Measurements from ENCODE around the gene ACSS3. TPM values are rescaled to one million over a fixed set of nuclear protein-coding genes. Genes with fewer than 3 reads are reported as not detected.
A peak's percentile ranks its signal among the peaks of the same experiment; 100 is the strongest.

The ACSS3 gene
- total RNA-seq, 2 donors from 2014 or later, result 28.3 to 29.4 TPM

- no peaks in the 10 kb centered on the region for H3K36me3 Mint-ChIP-seq (ENCODE audit: low read depth)
- no peaks in the 10 kb centered on the region for H3K9me3 ChIP-seq (ENCODE audit: control insufficient read depth, low read length)
- no peak overlapping the region for H3K9ac ChIP-seq (ENCODE audit: extremely low read depth, low read length, poor library complexity, severe bottlenecking)
- TF ChIP-seq, protein P1, sequence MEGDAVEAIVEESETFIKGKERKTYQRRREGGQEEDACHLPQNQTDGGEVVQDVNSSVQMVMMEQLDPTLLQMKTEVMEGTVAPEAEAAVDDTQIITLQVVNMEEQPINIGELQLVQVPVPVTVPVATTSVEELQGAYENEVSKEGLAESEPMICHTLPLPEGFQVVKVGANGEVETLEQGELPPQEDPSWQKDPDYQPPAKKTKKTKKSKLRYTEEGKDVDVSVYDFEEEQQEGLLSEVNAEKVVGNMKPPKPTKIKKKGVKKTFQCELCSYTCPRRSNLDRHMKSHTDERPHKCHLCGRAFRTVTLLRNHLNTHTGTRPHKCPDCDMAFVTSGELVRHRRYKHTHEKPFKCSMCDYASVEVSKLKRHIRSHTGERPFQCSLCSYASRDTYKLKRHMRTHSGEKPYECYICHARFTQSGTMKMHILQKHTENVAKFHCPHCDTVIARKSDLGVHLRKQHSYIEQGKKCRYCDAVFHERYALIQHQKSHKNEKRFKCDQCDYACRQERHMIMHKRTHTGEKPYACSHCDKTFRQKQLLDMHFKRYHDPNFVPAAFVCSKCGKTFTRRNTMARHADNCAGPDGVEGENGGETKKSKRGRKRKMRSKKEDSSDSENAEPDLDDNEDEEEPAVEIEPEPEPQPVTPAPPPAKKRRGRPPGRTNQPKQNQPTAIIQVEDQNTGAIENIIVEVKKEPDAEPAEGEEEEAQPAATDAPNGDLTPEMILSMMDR (conservative IDR thresholded peaks at IDR 0.05), result no peak
- H3K27me3 Mint-ChIP-seq (ENCODE audit: insufficient read depth), result peaks cover 7% of the 10 kb centered on the region
- no peaks in the 10 kb centered on the region for H3K27me3 ChIP-seq (ENCODE audit: control insufficient read depth, insufficient read depth, low read length, poor library complexity, severe bottlenecking)
- no peaks in the 10 kb centered on the region for H3K36me3 ChIP-seq (ENCODE audit: control insufficient read depth, insufficient read depth, low read length)
- H3K4me1 Mint-ChIP-seq, result peaks cover 65% of the 10 kb centered on the region
- H3K4me3 Mint-ChIP-seq, result peak overlapping the region; percentile 24
- H3K27ac Mint-ChIP-seq, result no peak overlapping the region
- peaks cover 25% of the 10 kb centered on the region for H3K4me1 ChIP-seq (ENCODE audit: control insufficient read depth, insufficient read depth, low read length)
- WGBS, 2 experiments (ENCODE audit: insufficient coverage in 1 of 2, insufficient read length in 1 of 2), result 50 to 56% methylated on average over 3 to 4 of the region's 4 CpGs
- peak overlapping the region; percentile 58 for H3K4me3 ChIP-seq (ENCODE audit: low read length)
- DNase-seq, result peak; percentile 71
- H3K27ac ChIP-seq (ENCODE audit: low read depth, low read length), result no peak overlapping the region
- H3K9me3 Mint-ChIP-seq, result no peaks in the 10 kb centered on the region
These were observed 8.5 kb downstream of the ACSS3 start for GRCh38 chr12:81086342-81086741.

- DNase-seq, result no peak
- H3K4me3 Mint-ChIP-seq, result no peak overlapping the region
These were observed 10.3 kb downstream of the ACSS3 start for GRCh38 chr12:81088221-81088620.

DNA sequence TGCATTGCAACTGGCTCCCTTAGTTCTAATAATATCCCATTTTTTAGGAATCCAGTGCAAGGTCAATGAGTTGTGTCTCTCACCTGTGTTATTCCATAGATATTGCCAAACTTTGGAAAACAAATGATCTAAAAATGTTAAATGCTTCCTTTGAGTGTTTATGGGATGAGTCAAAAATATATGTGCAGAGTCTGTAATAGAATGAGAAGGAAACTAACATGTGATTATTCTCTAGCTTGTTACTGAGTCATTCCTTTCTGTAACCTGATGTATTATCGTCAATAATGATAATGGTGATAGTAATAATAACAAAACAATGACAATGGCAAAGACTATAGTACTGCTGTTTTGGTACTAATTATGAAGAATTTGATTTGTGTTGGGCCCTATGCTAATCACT, 11.5 kb downstream of the ACSS3 start:
- Histone ChIP-seq H3K4me1 (ENCODE audit: control insufficient read depth, insufficient read depth, low read length) (peaks cover 35% of the 10 kb centered on the region), H3K4me3 (ENCODE audit: low read length) (peak overlapping the region; percentile 16), H3K9ac (ENCODE audit: extremely low read depth, low read length, poor library complexity, severe bottlenecking) (no peak overlapping the region), H3K36me3 (ENCODE audit: control insufficient read depth, insufficient read depth, low read length) (no peaks in the 10 kb centered on the region), H3K27ac (ENCODE audit: low read depth, low read length) (no peak overlapping the region), H3K27me3 (ENCODE audit: control insufficient read depth, insufficient read depth, low read length, poor library complexity, severe bottlenecking) (no peaks in the 10 kb centered on the region), H3K9me3 (ENCODE audit: control insufficient read depth, low read length) (no peaks in the 10 kb centered on the region)
- Mint-ChIP-seq H3K9me3 (no peaks in the 10 kb centered on the region), H3K4me3 (no peak overlapping the region), H3K27ac (no peak overlapping the region), H3K4me1 (peaks cover 56% of the 10 kb centered on the region), H3K36me3 (ENCODE audit: low read depth) (no peaks in the 10 kb centered on the region), H3K27me3 (ENCODE audit: insufficient read depth) (no peaks in the 10 kb centered on the region)
- no peak for DNase-seq
- TF ChIP-seq, protein P1 (conservative IDR thresholded peaks at IDR 0.05), result no peak
- WGBS, 2 experiments (ENCODE audit: insufficient coverage in 1 of 2, insufficient read length in 1 of 2), result 100% methylated on average over 1 of the region's 1 CpG; no CpG with 5 or more reads in 1 of the 2 experiments

More at GRCh38 chr12:81088221-81088620, 10.3 kb downstream of the ACSS3 start:
- H3K4me3 ChIP-seq (ENCODE audit: low read length), result no peak overlapping the region
- no peaks in the 10 kb centered on the region for H3K9me3 Mint-ChIP-seq
- H3K36me3 ChIP-seq (ENCODE audit: control insufficient read depth, insufficient read depth, low read length), result no peaks in the 10 kb centered on the region
- H3K27ac Mint-ChIP-seq, result no peak overlapping the region
- H3K27me3 Mint-ChIP-seq (ENCODE audit: insufficient read depth), result no peaks in the 10 kb centered on the region
- H3K9ac ChIP-seq (ENCODE audit: extremely low read depth, low read length, poor library complexity, severe bottlenecking), result no peak overlapping the region
- no peak overlapping the region for H3K27ac ChIP-seq (ENCODE audit: low read depth, low read length)
- no peaks in the 10 kb centered on the region for H3K9me3 ChIP-seq (ENCODE audit: control insufficient read depth, low read length)
- TF ChIP-seq, protein P1 (conservative IDR thresholded peaks at IDR 0.05), result no peak
- H3K4me1 Mint-ChIP-seq, result peaks cover 64% of the 10 kb centered on the region
- H3K27me3 ChIP-seq (ENCODE audit: control insufficient read depth, insufficient read depth, low read length, poor library complexity, severe bottlenecking), result no peaks in the 10 kb centered on the region
- peaks cover 35% of the 10 kb centered on the region for H3K4me1 ChIP-seq (ENCODE audit: control insufficient read depth, insufficient read depth, low read length)
- no peaks in the 10 kb centered on the region for H3K36me3 Mint-ChIP-seq (ENCODE audit: low read depth)
- 87 to 88% methylated on average over 1 to 3 of the region's 4 CpGs for WGBS, 2 experiments (ENCODE audit: insufficient coverage in 1 of 2, insufficient read length in 1 of 2)

All from endodermal cell (in vitro differentiated cells).